HG02870 (cell line): ENCODE data around the gene GTF2IRD1.

Experiments
- ATAC-seq: cut with Tn5 transposase; IDR thresholded peaks from one replicate; pipeline ENCODE4 v1.9.1; 2021; ENCODE audit warnings: mild to moderate bottlenecking, moderate library complexity; ENCODE audit not compliant: unreplicated experiment

Gene GTF2IRD1

DNA sequence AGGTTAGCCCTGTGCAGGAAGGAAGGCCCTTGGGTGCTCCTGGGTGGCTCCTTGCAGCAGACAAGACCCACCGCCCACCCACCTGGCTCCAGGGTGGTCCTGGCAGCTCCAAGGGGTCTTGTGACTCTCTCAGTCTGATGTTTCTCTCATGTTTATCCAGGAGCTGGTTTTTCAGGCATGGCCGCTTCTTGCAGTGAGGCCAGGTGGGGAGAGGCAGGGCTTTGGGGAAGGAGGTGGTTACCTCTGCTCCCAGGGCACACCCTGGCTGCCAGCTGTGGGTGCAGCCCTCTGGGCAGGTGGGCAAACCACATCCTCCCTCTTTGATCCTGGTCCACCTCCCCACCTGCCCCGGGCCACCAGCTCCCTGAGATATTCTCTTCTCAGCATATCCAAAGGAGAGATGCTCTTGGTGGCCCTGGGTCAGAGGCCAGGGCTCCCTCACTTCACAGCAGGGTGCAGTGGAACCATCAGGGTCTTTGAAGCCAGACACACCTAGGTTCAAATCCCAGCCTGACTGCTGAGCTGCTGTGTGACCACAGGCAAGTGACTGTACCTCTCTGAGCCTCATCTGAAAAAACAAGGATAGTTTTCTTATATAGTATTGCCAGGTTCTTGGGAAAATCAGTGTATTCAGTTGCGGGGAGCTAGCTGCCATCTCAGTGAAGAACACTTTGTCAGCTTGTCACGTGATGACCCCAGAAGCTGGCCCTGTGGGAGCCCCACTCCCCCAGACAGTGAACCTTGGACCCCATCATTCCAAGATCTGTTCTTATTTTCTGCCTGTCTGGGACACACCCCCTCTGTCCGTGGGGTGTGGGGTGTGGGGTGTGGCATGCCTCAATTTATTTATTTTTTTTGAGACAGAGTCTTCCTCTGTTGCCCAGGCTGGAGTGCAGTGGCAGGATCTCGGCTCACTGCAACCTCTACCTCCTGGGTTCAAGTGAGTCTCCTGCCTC is 11.5 kb downstream of the GTF2IRD1 start:
- no peak for ATAC-seq

DNA sequence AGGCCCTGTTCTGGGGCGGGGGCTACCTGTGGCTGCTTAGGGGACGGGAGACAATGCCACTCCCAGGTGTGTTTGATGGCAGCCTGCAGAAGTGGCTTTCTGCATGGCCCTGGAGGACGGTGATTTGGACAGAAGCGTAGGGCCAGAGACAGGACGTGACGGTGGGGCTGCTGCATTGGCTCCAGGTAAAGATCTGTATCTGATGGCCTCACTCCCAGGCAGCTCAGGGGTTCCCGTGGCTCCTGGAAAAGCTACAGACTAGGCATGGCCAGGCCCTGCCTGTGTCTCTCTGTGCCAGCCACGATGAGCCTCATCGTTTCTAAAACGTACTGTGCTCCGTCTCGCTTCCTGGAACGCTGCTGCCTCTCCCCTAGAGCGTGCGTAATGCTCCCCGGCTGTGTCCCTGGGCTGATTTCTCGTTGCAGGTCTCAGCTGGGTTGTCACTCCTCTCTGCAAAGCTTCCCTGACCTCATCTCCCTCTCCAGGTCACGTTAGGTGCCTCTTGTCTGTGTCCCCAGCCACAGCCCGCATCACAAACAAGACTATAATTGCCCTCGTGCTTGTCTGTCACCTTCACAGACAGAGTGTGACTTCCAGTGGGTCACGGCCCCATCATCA is 12.6 kb downstream of the GTF2IRD1 start:
- no peak for ATAC-seq

DNA sequence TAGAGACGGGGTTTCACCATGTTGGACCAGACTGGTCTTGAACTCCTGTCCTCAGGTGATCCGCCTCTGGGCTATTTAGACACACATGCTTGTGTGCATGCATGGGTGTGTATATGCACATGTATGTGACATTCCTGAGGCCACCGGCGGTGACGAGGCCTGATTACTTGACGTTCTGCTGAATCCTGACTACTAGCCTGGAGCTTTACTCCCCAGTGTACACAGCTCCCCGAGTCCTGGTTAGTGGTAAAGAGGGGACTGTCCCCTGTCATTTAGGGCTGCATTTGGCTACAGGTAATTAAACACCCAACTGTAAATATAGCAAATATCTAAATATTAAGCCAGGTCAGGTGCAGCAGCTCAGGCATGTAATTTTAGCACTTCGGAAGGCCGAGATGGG is 14.2 kb downstream of the GTF2IRD1 start:
- no peak for ATAC-seq

DNA sequence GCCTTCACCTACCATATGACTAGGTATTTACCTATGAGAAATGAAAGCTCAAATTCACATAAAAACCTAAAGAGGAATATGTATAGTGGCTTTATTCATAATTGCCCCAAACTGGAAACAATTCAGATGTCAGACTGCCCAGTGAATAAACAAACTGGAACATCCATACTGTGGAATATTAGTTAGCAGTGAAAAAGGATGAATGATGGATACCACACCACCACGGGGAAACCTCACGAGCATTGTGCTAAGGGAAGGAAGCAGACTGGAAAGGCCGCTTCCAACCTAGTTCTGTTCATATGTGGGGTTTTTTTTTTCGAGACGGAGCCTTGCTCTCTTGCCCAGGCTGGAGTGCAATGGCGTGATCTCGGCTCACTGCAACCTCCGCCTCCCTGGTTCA is 16.8 kb downstream of the GTF2IRD1 start:
- ATAC-seq: no peak

DNA sequence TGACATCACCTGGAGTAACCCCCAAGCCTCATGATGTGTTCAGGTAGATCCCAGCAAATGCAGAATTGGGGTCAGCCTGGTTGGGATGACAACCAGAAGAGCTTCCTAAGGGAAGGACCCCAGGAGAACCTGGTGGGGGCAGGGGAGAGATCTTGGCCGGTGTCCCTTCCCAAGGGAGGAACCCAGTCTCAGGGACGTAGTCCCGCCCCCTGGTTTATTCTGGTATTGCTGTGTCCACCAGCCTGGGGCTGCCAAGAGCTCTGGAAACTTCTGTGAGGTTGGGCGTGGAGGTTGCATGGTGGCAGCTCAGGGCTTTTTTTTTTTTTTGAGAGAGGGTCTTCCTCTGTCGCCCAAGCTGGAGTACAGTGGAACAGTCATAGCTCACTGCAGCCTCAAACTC is 19.4 kb downstream of the GTF2IRD1 start:
- no peak for ATAC-seq

DNA sequence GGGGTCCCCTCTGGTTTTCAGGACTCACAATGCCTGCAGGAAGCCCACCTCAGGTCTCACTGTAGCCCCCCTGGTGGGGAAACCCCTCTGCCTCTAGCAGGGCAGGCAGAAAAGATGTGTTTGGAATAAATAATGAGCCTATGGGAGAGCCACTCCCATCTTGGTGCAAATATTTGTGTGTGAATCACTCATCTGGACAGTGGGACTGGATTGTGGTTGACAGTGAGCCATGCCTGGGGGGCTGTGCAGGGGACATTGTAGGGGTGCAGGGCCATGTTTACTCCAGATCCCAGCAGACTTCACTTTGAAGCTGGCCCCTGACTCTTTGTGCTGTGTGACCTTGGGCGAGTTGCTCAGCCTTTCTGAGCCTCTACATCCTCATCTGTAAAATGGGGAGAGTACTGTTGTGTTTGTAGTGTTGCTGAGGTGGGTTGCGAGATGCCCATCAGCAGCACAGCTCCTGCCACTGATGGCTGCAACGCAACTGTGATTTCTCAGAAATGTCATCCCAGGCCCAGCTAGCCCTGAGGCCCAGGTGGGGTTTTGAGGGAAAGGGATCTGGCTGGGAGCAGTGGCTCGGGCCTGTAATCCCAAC is 20.7 kb downstream of the GTF2IRD1 start:
- ATAC-seq: no peak

DNA sequence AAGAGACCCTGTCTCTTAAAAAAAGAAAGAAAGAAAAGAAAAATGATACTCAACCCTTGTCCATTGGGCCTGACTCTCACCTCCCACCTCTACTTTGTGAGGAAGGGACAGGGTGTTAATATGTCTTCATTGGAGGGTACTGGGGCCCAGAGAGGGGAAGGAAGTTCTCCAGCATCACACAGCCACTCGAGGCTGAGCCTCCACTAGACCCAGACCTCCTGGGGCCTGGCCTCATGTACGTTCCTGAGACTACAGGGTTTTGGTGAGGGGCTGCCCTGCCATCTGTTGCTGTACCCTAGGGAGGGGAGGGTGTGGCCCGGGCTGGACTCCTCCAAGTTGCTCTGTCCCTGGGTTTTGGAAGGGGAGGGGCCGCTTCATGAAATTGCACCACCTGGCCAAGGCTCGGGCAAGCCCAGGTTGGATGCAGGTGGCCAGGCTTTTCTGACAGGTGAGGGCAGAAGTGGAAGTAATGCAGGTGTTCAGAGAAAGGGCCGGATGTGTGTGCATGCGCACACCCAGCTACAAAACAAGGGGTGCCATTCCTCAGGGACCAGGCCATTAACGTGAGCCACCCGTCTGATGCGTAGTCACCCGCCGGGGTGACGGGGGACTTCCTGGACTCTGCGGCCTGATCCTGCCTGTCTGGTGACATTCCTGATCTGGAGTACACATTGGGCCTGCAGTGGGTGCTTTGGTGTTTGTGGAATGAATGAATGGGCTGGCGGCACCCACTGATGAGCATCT is 21.7 kb downstream of the GTF2IRD1 start:
- no peak for ATAC-seq

DNA sequence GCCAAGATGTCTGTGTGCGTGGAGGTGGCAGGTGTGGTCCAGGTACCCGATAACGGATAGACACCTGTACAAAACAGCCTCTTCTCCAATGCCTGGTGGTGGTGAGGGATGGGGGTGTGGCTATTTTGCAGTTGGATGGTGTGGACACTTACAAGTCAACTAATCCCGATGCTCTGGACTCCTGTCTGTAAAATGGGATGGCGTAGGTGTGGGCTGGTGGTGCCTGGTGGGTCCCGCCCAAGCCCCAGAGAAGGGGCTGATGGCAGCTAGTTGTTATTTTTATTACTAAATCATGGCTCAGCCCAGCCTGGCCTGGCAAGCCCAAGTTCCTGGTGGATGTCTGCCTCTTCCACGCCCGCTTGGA is 22.3 kb downstream of the GTF2IRD1 start:
- no peak for ATAC-seq

DNA sequence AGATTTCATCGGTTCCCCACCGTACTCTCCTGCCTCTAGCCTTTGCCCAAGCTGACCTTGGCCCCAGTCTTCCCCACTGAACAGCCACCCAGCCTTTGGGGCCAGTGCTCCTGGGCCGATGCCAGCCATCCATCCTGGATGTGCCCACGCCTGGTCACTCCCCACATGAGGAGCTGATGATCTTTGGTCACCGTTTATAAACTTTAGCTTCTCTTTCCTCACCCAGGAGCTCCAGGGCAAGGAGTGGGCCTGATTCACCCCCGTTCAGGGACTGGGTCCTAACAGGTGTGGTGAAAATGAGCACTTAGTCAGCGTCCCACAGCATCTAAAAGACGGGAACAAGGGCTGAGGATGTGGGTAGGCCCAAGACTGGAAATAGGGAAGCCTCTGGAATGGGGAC is 22.9 kb downstream of the GTF2IRD1 start:
- no peak for ATAC-seq

DNA sequence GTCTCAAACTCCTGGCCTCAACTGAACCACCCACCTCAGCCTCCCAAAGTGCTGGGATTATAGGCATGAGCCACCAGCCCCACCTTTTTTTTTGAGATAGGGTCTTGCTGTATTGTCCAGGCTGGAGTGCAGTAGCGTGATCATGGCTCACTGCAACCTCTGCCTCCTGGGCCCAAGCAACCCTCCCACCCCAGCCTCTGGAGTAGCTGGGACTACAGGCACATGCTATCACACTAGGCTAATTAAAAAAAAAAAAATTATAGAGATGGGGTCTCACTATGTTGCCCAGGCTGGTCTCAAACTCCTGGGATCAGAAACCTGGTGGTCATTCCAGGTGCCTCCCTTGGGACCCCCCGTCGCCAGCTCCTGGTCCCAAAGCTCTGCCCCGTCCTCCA is 25.0 kb downstream of the GTF2IRD1 start:
- ATAC-seq: no peak

DNA sequence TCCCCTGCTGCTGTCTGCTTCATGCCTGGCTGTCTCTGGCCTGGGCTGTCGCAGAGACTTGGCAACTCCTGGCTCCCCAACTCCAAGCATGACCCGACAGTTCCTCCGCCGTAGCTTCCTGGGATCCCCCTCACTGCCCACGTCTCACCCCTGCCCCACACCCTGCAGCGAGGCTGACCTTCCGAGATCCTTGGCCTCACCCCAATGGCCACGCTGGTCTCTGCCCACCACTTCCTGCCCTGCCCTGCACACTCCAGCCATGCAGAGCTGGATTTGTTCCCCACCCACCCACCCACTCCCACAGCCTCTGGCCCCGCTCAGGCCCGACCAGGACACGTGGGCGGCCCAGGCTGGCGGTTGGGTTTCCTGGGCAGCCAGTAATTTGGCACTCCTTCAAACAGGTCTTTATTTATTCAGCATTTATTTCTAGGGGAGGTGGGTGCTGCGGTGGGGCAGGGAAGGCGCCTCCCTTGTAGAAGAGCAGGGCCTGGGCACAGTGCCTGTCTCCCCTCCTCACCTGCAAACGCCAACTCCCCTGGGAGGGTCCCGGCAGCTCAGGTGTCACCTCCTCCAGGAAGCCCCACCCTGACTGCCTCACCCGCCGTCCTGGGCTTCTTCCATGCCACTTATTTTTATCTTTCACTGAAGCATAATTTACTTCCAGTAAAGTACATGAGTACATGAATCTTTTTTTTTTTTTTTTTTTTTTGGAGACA is 25.5 kb downstream of the GTF2IRD1 start:
- ATAC-seq: no peak

DNA sequence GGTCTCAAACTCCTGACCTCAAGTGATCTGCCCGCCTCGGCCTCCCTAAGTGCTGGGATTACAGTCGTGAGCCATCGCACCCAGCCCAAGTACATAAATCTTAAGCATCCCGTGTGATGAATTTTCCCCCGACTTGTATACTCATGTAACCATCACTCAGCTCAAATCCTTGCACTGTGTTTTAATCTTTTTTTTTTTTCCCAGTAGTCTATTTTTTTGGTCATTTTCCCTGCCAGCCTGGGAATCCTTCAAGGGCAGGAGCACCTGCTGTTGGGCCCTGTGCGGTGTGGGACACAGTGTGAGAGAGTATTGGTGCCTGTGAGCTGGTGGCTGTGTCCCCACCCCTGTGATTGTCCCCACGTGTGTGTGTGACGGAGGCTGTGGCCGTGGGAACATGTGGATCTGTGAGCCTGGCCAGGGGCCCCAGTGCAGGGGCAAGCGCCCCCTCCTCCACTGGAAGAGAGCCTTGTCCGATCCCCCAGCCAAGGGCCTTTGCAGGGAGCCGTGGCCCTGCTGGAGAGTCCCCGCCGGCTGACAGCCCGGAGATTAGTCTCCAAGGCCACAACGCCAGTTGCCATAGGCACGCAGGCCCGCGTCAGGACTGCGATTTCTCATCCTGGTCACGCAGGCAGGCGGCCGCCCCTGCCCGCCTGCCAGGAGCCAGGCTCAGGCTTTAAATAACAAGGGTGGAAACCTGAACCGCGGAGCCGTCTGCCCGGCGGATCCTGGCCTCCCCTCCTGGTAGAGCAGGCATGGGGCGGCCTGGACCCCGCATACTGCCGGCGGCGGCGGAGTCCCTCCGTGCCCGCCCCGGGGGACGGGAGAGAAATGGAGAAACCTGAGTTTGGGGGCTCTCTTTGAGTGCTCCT is 26.5 kb downstream of the GTF2IRD1 start:
- ATAC-seq: no peak

DNA sequence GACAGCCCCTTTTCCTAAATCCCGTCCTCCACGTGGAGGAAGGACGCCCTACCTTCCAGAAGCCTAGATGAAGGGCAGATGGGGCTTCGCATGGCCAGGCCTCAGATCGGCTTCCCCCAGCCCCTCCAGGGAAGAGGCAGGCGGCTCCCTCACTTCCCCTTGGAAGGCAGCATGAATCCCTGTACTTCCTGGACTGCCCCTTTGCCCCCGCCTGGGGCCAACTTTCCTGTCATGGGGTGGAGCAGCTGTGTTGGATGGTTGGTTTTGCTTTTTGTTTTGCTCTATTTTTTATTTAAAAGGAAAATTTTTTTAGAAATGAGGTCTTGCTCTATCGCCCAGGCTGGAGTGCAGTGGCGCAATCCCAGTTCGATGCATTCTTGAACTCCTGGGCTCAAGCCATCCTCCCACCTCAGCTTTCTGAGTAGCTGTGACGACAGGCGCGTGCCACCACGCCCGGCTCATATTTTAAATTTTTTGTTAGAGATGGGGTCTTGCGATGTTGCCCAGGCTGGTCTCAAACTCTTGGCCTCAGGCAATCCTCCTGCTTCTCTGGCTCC is 27.2 kb downstream of the GTF2IRD1 start:
- ATAC-seq: no peak

DNA sequence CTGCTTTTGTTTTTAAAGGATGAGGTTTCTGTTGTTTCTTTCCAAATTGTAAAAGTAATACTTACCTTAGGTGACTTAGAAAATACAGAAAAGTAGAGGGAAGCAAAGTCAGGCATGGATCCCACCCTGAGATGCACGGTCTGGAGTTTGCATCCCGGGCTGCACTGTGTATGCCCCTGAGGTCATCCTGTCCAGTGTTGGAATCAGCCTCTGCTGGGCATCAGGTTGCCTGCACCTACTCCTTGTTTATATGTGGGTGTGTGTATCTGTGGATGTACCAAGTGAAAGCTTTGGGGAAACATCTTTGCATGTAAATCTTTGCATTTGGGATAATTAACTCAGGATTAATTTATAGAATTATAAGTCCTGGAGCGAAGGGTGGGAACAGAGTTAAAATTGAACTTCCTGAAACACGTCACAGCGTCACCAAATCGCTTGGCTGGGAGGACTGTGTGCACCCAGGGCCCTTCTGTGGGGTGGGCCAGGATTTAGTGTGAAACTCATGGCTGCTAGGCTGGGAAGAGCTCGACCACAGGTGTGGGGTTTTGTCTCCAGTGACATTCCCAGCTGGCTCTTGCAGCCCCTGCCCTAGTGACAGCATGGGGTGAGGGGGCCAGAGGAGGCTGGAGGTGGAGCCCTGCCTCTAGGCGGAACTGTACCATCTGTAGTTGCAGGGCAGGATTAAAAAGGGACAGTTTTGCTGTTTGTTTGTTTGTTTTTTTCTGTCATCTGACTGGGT is 27.9 kb downstream of the GTF2IRD1 start:
- ATAC-seq: no peak

DNA sequence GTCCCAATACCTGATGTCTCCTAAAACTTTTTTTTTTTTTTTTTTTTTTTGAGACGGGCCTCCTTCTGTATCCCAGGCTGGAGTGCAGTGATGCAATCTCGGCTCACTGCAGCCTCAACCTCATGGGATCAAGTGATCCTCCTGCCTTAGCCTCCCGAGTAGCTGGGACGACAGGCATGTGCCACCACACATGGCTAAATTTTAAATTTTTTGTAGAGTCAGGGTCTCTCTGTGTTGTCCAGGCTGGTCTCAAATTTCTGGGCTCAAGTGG is 28.4 kb downstream of the GTF2IRD1 start:
- ATAC-seq: no peak

DNA sequence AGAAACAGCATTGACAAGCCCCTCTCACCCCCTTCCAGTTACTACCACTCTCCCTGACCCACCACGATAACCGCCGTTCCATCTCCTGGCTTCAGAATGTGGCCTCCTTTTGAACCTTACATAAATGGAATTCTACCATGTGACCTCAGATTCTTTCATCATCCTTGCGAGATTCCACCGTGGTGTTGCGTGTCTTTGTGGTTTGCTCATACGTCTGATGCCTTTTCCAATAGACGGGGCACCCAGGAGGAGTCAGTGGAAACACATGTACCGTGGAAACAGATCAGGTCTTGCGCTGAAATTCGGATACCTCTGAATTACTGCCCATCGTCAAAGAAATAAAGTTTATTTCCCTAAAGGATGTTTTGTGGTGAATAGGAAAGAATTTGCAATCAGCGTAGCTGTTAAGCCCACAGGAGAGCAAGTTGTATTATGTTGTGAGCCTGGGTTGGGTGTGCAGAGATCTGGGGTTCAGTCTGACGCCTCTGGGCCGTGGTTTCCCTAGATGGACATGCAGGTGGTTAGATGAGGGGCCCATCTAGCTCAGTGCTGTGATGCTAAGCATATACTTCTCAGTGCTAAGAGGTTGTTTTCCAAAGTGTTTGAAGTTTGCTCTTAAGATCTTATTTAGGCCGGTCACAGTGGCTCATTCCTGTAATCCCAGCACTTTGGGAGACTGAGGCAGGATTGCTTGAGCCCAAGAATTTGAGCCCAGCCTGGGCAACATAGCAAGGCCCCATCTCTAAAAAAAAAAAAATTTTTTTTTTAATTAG is 29.1 kb downstream of the GTF2IRD1 start:
- no peak for ATAC-seq

DNA sequence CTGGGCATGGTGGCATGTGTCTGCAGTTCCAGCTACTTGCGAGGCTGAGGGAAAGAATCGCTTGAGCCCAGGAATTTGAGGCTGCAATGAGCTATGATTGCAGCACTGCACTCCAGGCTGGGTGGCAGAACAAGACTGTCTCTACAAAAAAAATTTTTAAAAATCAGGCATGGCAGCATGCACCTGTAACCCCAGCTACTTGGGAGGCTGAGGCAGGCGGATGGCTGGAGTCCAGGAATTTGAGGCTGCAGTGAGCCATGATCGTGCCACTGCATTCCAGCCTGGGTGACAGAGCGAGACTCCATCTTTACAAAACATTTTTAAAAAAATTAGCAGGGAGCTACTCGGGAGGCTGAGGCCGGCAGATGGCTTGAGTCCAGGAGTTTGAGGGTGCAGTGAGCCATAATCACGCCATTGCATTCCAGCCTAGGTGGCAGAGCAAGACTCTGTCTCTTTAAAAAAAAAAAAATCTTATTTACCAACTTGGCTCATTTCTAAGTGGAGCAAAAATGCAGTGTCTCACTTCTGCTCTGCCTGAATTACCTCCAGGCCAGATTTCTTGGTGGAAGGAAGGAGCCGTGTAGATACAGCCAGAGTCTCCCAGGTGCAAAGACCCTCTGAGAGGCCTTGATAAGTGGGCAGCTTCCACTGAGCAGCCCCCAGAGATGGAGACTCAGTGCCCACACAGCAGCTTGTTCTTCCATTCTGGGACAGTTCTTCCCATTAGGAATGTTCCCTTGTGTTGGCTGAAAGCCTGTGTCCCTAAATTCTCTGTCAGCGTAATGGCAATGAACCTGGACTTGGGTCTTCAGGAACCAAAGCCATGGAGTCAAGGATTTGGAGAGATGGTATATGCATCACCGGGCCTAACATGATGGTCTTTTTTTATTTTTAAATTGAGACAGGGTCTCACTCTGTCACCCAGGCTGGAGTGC is 30.0 kb downstream of the GTF2IRD1 start:
- no peak for ATAC-seq
